NCI-H2196 treated with DMSO at 0.1 percent for 48 hours (cell line): ENCODE measurements around the gene TLR2.
A peak's percentile ranks its signal among the peaks of the same experiment; 100 is the strongest.

Experiments used
- DNase-seq: peaks from one replicate; lab custom pipeline; 2025; ENCODE audit not compliant: unreplicated experiment; lab: John Stamatoyannopoulos, UW

The TLR2 gene

GRCh38 chr4:153728660-153729059 is 44.6 kb downstream of the TLR2 start:
- DNase-seq, result no peak

- no peak for DNase-seq
Observed at GRCh38 chr4:153729895-153730294, 45.8 kb downstream of the TLR2 start.

- DNase-seq, result no peak
Observed at GRCh38 chr4:153731239-153731638, 47.2 kb downstream of the TLR2 start.

GRCh38 chr4:153733751-153734448 is 49.8 kb downstream of the TLR2 start:
- DNase-seq, result no peak

- DNase-seq, result no peak
Observed at GRCh38 chr4:153735906-153736461, 51.9 kb downstream of the TLR2 start.

- no peak for DNase-seq
Observed at GRCh38 chr4:153741541-153741940, 57.5 kb downstream of the TLR2 start.

- no peak for DNase-seq
Observed at GRCh38 chr4:153745651-153746050, 61.6 kb downstream of the TLR2 start.

- DNase-seq, result no peak
Observed at GRCh38 chr4:153747406-153747955, 63.4 kb downstream of the TLR2 start.

GRCh38 chr4:153748378-153748777 is 64.3 kb downstream of the TLR2 start:
- no peak for DNase-seq

- peak; percentile 9 for DNase-seq
Observed at GRCh38 chr4:153750197-153750817, 66.2 kb downstream of the TLR2 start.

GRCh38 chr4:153755186-153755585 is 71.1 kb downstream of the TLR2 start:
- no peak for DNase-seq
